Right ventricle myocardium superior (tissue), 1 donor: Measurements from ENCODE around the gene NFATC1. TPM values are rescaled to one million over a fixed set of nuclear protein-coding genes. Genes with fewer than 3 reads are reported as not detected.
"Not testable (repeated sequence)": the region's sequence is repeated elsewhere in the genome, so short reads cannot be mapped to it uniquely, and the experiment has no call there.

ENCODE experiments used
- ATAC-seq: fragments of 200-7000 bp; cut with Tn5 transposase; one replicate; pipeline ENCODE4 v1.9.1; 2020; ENCODE audit warnings: mild to moderate bottlenecking; ENCODE audit not compliant: poor library complexity
- DNase-seq: peaks from one replicate; pipeline ENCODE4 v3.0.0-alpha.2; 2020
- intact Hi-C: fragments of 100-400 bp; cut with DNase I; formaldehyde crosslinking; loops from one replicate; pipeline ENCODE4 v1.11.2; 2022
- total RNA-seq: library from RNA; stranded (reverse); fragmentation: NEBNext Ultra II Directional; extraction: Animal tissue kit (Norgen Biotek cat#: 25700); gene quantifications from one replicate; pipeline ENCODE4 v1.2.1, GENCODE V29; 2021
- donor health status: DM: no; HTN: yes; CAD: no; lungs with severe emphysema.

NFATC1 gene
- total RNA-seq, 1 donor from 2014 or later, result 19.8 TPM

DNA sequence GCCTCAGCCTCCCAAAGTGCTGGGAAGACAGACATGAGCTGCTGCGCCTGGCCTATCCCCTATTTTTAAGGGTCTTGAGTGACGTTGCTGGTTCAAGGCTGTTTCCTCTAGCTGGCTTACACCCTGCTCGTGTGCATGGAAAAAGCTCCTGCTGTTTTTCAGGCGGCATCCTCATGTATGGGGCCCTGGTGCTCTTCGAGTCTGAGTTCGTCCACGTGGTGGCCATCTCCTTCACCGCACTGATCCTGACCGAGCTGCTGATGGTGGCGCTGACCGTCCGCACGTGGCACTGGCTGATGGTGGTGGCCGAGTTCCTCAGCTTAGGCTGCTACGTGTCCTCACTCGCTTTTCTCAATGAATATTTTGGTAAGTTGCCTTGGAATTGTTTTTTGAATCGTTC lies 22.0 kb upstream of the NFATC1 start:
- DNase-seq, result no peak
- intact Hi-C loops, result no loop called here
- ATAC-seq, result no peak

DNA sequence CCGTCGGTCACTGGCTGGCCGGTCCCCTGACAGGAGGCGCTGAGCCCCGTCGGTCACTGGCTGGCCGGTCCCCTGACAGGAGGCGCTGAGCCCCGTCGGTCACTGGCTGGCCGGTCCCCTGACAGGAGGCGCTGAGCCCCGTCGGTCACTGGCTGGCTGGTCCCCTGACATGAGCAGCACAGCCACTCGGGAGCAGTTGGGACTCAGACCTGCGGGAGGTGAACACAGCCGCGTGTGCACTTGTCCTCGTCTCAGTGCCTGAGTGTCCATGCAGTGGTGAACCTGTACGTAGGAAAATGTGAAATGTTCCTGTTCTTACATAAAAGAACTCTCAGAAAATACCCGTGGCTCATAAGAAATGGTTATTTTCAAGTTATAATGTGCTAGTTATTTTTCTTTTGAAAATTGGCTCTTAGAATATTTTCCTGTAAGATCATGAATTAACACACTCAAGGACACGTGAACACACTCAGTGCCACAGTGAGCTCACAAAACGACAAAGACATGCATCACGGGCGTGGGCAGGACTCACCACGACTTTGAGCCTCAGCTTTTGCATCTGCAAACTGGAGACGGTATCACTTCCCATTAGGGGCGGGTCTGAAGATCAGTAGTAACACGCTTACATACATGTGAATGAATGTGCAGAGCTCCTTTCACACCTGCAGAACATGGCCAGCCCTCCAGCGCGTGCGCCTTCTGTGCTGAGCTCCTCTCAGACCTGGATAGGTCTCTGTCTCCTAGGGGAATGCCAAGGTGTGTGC lies 21.1 kb upstream of the NFATC1 start:
- intact Hi-C loops, result no loop called here
- no peak for DNase-seq

GRCh38 chr18:79375441-79376154 lies 20.1 kb upstream of the NFATC1 start:
- no peak for DNase-seq
- intact Hi-C loops, result no loop called here
- ATAC-seq, result no peak

More for the DNA sequence above, 21.1 kb upstream of the NFATC1 start:
- no peak for ATAC-seq

DNA sequence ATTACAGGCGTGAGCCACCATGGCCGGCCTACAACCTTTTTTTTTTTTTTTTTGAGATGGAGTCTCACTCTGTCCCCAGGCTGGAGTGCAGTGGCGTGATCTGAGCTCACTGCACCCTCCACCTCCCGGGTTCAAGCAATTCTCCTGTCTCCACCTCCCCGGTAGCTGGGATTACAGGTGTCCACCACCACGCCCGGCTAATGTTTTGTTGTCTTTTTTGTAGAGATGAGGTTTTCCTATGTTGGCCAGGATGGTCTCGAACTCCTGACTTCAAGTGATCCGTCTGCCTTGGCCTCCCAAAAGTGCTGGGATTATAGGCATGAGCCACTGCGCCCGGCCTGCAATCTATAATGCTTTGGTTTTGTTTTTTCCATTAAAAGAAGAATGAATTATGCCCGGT lies 19.1 kb upstream of the NFATC1 start:
- ATAC-seq, intact Hi-C loops, DNase-seq: not testable (repeated sequence)

GRCh38 chr18:79377187-79377891 lies 18.4 kb upstream of the NFATC1 start:
- DNase-seq, result no peak
- ATAC-seq, result no peak
- intact Hi-C loops, result no loop called here

DNA sequence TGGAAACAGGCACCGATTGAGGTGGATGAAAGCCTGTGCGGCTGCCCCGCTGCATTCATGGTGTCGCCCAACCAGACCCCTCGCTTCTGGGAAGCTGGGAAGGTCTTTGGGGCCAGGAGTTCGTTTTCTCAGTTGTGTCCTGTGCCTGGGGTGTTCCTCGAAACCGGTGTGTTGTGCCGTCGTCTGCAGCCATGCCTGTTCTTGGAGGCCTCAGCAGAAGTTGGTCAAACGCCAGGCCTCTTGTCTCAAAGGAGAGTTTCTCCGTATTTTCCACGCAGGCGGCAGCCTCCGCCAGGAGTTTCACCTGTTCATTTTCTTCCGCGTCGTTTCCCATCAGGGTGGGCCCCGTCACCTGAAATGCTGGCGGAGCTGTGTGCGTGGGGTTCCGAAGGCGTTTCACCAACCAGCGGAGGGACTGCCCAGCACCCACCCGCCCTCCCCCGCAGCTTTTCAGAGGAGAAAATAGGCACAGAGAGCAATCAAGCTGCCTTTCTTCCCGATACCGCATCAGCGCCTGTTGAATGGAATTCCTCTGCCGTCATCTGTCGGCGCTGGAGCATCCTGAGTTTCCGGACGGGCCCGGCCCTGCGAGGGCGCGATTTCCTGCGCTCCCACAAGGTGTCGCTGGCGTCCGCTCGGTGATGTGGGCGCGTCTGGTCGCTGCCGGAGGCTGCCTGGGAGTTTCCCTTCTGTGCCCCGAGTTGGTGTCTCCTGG lies 17.0 kb upstream of the NFATC1 start:
- ATAC-seq (peak; percentile 88), DNase-seq (peak; percentile 87)
- intact Hi-C loops, result no loop called here

- ATAC-seq (no peak), DNase-seq (no peak)
- intact Hi-C loops, result no loop called here
These were observed 16.4 kb upstream of the NFATC1 start for GRCh38 chr18:79379251-79379905.

GRCh38 chr18:79379931-79380815 lies 15.6 kb upstream of the NFATC1 start:
- ATAC-seq, result peak; percentile 6
- DNase-seq, result peak; percentile 43
- intact Hi-C loops, result loop anchor here (2.0 kb wide), 2 partner anchors 149 to 265 kb away; no protein-coding TSS in a partner anchor

- peak; percentile 64 for ATAC-seq
- intact Hi-C loops, result loop anchor here (2.0 kb wide), 2 partner anchors 148 to 264 kb away; no protein-coding TSS in a partner anchor
- peak; percentile 78 for DNase-seq
These were observed 14.6 kb upstream of the NFATC1 start for GRCh38 chr18:79380816-79381806.

DNA sequence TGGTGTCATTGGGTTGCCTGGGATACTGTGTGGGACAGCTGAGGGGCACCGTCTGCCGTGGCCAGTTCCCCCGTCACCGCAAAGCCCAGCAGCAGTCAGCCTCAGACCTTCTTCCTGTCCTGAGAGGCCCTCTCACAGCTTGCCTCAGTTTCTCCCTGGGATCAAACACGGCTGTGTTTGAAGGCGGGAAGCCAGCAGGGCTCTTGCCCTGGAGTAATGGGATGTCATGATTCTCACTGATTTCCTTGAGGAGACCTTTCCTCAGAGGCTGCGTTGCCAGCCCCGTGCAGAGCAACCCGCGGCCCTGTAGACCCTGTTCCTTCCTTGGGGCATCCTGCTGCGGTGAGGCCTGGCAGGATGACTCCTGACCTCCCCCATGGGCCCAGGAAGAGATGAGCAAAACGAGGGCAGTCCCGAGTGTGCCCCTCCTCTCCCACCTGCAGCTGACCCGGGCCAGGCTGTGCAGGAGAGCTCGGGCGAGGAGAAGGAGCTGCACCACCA lies 13.9 kb upstream of the NFATC1 start:
- no peak for DNase-seq
- no peak for ATAC-seq
- intact Hi-C loops, result loop anchor here (2.0 kb wide), 2 partner anchors 147 to 263 kb away; no protein-coding TSS in a partner anchor

DNA sequence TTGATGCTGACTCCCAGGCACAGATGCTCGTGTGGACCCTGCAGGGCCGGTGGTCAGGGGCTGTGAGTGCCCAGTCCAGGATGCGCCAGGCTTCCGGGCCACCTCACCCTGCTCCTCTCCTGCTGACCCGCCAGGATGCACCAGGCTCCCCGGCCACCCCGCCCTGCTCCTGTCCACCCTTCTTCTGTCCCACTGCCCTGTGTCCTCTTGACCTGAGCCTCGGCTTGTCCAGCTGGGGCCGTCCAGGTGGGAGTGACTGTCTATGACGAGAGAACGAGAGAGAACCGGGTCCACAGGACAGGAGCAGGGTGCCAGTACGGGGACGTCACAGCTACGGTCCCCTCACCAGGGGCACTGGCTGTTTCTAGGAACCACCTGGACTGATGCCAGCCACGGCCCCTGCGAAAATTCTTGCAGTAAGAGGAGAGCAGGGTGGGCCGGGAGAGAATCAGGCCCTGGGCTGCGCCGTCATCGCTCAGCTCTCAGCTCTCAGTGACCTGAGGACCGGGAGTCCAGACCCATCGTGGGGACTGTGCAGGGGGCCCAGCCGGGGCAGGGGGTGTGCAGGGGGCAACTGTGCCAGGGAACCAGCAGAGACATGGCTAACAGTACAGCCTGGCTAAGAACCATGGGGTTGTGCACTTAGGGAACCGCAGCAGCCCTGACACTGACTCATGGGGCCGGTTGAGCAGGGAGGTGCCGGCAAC lies 12.9 kb upstream of the NFATC1 start:
- DNase-seq (no peak), ATAC-seq (no peak)
- intact Hi-C loops, result no loop called here

DNA sequence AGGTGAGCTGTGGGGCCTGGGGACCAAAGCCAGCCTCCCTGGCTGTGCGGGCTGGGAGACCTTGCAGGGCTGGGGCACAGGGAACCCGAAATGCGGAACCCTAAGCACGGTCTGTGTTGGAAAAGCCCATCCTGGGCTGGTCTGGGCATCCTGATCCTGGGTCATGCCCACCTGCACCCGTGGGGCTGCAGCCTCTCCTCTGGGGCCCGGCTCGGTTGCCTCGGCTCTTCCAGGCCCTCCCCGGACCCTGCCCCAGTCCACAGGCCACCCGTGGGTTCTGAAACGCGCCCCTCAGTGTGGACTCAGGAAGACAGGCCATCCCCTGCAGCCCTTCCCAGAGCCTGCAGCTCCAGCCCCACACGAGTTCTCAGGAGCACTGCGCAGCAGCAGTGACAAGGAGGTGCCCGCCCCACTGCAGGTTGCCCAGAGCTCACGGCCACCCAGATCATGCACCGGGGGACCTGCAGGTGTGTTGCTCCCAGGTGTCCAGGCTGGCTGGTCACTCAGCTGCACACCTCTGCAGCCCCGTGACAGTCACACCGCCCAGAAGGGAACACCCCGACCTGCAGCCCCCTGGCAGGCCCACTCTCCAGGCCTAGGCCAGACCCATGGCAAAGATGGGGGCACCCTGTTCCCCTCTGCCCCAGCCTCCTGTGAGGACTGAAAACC lies 12.2 kb upstream of the NFATC1 start:
- no peak for ATAC-seq
- intact Hi-C loops, result no loop called here
- no peak for DNase-seq

DNA sequence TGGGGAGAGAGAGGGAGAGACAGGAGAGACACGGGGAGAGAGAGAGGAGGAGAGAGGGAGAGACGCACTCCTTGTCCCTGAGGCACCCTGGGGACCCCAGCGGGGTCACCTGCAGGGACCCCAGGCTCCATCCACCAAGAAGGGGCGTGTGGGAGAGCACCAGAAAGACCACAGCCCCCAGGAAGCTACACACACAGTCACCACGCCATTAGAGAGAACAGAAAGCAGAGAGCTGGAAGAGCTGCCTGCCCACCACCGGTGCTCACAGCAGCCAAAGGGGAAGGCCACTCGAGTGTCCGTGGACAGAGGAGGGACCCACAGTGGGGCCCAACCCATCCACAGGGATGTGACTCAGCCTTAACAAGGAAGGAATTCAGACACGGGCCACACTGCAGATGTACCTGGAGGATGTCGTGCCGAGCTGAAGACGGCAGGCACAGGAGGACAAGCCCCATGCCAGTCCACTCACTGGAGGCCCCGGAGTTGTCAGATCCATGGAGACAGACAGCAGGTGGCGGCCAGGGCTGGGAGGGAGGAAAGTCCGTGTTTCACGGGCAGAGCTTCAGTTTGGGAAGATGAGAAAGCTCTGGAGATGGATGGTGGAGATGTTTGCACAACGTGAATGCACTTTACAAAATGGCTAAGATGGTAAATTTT lies 11.5 kb upstream of the NFATC1 start:
- intact Hi-C loops, result no loop called here
- DNase-seq, result no peak

GRCh38 chr18:79384834-79385233 lies 10.9 kb upstream of the NFATC1 start:
- DNase-seq (no peak), ATAC-seq (no peak)
- intact Hi-C loops, result no loop called here

More for the DNA sequence above, 11.5 kb upstream of the NFATC1 start:
- ATAC-seq, result no peak
